Nephron (organoid): Measurements from ENCODE around the gene AIRE.
A peak's percentile ranks its signal among the peaks of the same experiment; 100 is the strongest.

ENCODE experiments used
- H3K27ac Mint-ChIP-seq, 3 experiments: 2 replicates each; pipeline ENCODE4 v1.8.0; 2020; ENCODE audit warnings: mixed read lengths in 3 of 3, mild to moderate bottlenecking in 2 of 3, moderate library complexity in 1 of 3
- H3K27me3 Mint-ChIP-seq: 2 replicates; pipeline ENCODE4 v1.8.0; 2021; ENCODE audit warnings: low read depth, mild to moderate bottlenecking, moderate library complexity, mixed read lengths
- H3K36me3 Mint-ChIP-seq: 2 replicates; pipeline ENCODE4 v1.8.0; 2020; ENCODE audit warnings: low read depth, mixed read lengths
- H3K4me1 Mint-ChIP-seq: 2 replicates; pipeline ENCODE4 v1.8.0; 2020; ENCODE audit warnings: mixed read lengths
- H3K4me3 Mint-ChIP-seq, 3 experiments: 2 replicates each; pipeline ENCODE4 v1.8.0; 2020; ENCODE audit warnings: mild to moderate bottlenecking in 3 of 3, mixed read lengths in 3 of 3, moderate library complexity in 2 of 3
- H3K9me3 Mint-ChIP-seq: 2 replicates; pipeline ENCODE4 v1.8.0; 2020; ENCODE audit warnings: mixed read lengths
- TF ChIP-seq, protein P1 (sequence below), 3 experiments: fragments of 200-600 bp; sonication (generic); IDR thresholded peaks; one replicate each; pipeline ENCODE4 v1.5.0; 2021; ENCODE audit warnings: antibody characterized with exemption in 3 of 3; ENCODE audit not compliant: unreplicated experiment in 3 of 3

The AIRE gene

GRCh38 chr21:44295646-44296045, 10.0 kb downstream of the AIRE start:
- Mint-ChIP-seq H3K27ac (no peak overlapping the region), H3K4me1 (peaks cover 4% of the 10 kb centered on the region), H3K4me3 (no peak overlapping the region), H3K27me3 (peaks cover 10% of the 10 kb centered on the region), H3K9me3 (no peaks in the 10 kb centered on the region), H3K36me3 (no peaks in the 10 kb centered on the region)
- TF ChIP-seq, protein P1, sequence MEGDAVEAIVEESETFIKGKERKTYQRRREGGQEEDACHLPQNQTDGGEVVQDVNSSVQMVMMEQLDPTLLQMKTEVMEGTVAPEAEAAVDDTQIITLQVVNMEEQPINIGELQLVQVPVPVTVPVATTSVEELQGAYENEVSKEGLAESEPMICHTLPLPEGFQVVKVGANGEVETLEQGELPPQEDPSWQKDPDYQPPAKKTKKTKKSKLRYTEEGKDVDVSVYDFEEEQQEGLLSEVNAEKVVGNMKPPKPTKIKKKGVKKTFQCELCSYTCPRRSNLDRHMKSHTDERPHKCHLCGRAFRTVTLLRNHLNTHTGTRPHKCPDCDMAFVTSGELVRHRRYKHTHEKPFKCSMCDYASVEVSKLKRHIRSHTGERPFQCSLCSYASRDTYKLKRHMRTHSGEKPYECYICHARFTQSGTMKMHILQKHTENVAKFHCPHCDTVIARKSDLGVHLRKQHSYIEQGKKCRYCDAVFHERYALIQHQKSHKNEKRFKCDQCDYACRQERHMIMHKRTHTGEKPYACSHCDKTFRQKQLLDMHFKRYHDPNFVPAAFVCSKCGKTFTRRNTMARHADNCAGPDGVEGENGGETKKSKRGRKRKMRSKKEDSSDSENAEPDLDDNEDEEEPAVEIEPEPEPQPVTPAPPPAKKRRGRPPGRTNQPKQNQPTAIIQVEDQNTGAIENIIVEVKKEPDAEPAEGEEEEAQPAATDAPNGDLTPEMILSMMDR (IDR thresholded peaks at IDR 0.05; ENCODE audit: unreplicated experiment in 3 of 3), result no peak

- peaks cover 4% of the 10 kb centered on the region for H3K4me1 Mint-ChIP-seq
- no peak overlapping the region for H3K4me3 Mint-ChIP-seq
- TF ChIP-seq, protein P1 (IDR thresholded peaks at IDR 0.05; ENCODE audit: unreplicated experiment in 3 of 3), result no peak
- no peaks in the 10 kb centered on the region for H3K9me3 Mint-ChIP-seq
- peaks cover 10% of the 10 kb centered on the region for H3K27me3 Mint-ChIP-seq
- no peak overlapping the region for H3K27ac Mint-ChIP-seq
- H3K36me3 Mint-ChIP-seq, result no peaks in the 10 kb centered on the region
Measured at GRCh38 chr21:44296103-44296519, 10.4 kb downstream of the AIRE start.

DNA sequence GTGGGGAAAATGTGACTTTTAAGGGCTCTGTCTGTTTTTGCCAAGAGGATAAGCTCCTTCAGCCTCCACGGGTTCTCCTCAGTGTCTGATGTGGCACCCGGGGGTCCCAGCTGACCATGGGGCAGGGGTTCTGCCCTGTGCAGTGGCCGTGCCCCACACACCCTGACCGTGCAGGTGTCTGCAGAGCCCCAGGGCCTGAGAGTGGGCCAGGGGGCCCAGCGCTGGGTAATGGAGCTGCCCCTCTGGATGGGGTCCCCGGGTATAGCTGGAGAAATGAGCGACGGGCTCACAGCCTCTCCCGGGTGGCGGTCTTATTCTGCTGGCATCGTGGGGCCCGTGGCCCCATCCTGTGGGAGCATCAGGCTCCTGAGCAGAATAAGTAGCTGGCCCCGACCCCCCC, 11.2 kb downstream of the AIRE start:
- peaks cover 9% of the 10 kb centered on the region for H3K27me3 Mint-ChIP-seq
- TF ChIP-seq, protein P1 (IDR thresholded peaks at IDR 0.05; ENCODE audit: unreplicated experiment in 3 of 3), result no peak
- H3K36me3 Mint-ChIP-seq, result no peaks in the 10 kb centered on the region
- H3K27ac Mint-ChIP-seq, result no peak overlapping the region
- no peak overlapping the region for H3K4me3 Mint-ChIP-seq
- peaks cover 5% of the 10 kb centered on the region for H3K4me1 Mint-ChIP-seq
- H3K9me3 Mint-ChIP-seq, result no peaks in the 10 kb centered on the region

DNA sequence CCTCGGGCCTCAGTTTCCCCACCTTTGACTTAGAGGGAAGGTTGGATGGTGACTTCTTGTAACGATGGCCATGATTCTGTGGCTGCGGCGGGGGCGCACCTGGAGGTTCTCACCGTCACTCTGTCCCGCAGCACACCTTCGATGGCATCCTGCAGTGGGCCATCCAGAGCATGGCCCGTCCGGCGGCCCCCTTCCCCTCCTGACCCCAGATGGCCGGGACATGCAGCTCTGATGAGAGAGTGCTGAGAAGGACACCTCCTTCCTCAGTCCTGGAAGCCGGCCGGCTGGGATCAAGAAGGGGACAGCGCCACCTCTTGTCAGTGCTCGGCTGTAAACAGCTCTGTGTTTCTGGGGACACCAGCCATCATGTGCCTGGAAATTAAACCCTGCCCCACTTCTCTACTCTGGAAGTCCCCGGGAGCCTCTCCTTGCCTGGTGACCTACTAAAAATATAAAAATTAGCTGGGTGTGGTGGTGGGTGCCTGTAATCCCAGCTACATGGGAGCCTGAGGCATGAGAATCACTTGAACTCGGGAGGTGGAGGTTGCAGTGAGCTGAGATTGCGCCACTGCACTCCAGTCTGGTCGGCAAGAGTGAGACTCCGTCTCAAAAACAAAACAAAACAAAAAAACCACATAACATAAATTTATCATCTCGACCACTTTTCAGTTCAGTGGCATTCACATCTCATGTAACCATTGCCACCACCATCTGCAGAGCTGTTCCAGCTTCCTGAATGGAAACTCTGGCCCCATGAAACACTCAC, 12.0 kb downstream of the AIRE start:
- Mint-ChIP-seq H3K4me1 (peaks cover 12% of the 10 kb centered on the region), H3K27me3 (peaks cover 3% of the 10 kb centered on the region), H3K9me3 (no peaks in the 10 kb centered on the region), H3K4me3 (peak overlapping the region; percentile 6 to 77 (median 68)), H3K36me3 (no peaks in the 10 kb centered on the region), H3K27ac (peak overlapping the region in 1 of 3 experiments; percentile 64)
- TF ChIP-seq, protein P1 (IDR thresholded peaks at IDR 0.05; ENCODE audit: unreplicated experiment in 3 of 3), result peak; percentile 70 to 86 (median 84)

GRCh38 chr21:44298301-44298700, 12.6 kb downstream of the AIRE start:
- Mint-ChIP-seq H3K27me3 (peaks cover 3% of the 10 kb centered on the region), H3K9me3 (no peaks in the 10 kb centered on the region), H3K27ac (no peak overlapping the region), H3K4me3 (peak overlapping the region; percentile 43 to 72 (median 56)), H3K4me1 (peaks cover 14% of the 10 kb centered on the region), H3K36me3 (no peaks in the 10 kb centered on the region)
- TF ChIP-seq, protein P1 (IDR thresholded peaks at IDR 0.05; ENCODE audit: unreplicated experiment in 3 of 3), result no peak

GRCh38 chr21:44299085-44299457, 13.4 kb downstream of the AIRE start:
- TF ChIP-seq, protein P1 (IDR thresholded peaks at IDR 0.05; ENCODE audit: unreplicated experiment in 3 of 3), result no peak
- H3K27me3 Mint-ChIP-seq, result peaks cover 3% of the 10 kb centered on the region
- H3K27ac Mint-ChIP-seq, result peak overlapping the region; percentile 82 to 95 (median 94)

More at GRCh38 chr21:44299085-44299457, 13.4 kb downstream of the AIRE start:
- Mint-ChIP-seq H3K36me3 (no peaks in the 10 kb centered on the region), H3K4me3 (peak overlapping the region; percentile 86 to 93 (median 92)), H3K9me3 (no peaks in the 10 kb centered on the region), H3K4me1 (peaks cover 19% of the 10 kb centered on the region)
